Activated naive CD4-positive, alpha-beta T cell treated with anti-CD3 and anti-CD28 coated beads, Interleukin-2, amount 10 ng/mL, durations not matched to agents 7 days and 5 days (primary cell): ENCODE measurements around the gene ARMH2.

Experiments used
- CTCF ChIA-PET: fragments of 350-600 bp; sonication (Branson Sonifier 250); formaldehyde crosslinking; loops from one replicate; lab custom pipeline; 2021; ENCODE audit warnings: antibody characterized with exemption; lab: Charles Lee
- DNase-seq: peaks from one replicate; pipeline ENCODE4 v3.0.0-alpha.2; 2020
- H3K27ac Mint-ChIP-seq: one replicate; pipeline ENCODE4 v1.8.0; 2021; ENCODE audit warnings: mild to moderate bottlenecking, moderate library complexity, mixed read lengths
- H3K27me3 Mint-ChIP-seq: one replicate; pipeline ENCODE4 v1.8.0; 2021; ENCODE audit warnings: mild to moderate bottlenecking, mixed read lengths
- H3K36me3 Mint-ChIP-seq: one replicate; pipeline ENCODE4 v1.8.0; 2021; ENCODE audit warnings: mixed read lengths
- H3K4me1 Mint-ChIP-seq: one replicate; pipeline ENCODE4 v1.8.0; 2021; ENCODE audit warnings: mixed read lengths
- H3K4me3 Mint-ChIP-seq: one replicate; pipeline ENCODE4 v1.8.0; 2021; ENCODE audit warnings: mild to moderate bottlenecking, moderate library complexity, mixed read lengths
- H3K9me3 Mint-ChIP-seq: one replicate; pipeline ENCODE4 v1.8.0; 2021; ENCODE audit warnings: mixed read lengths

Gene ARMH2

GRCh38 chr6:24749297-24749696, 49.4 kb downstream of the ARMH2 start:
- DNase-seq, result no peak
- H3K36me3 Mint-ChIP-seq, result no peaks in the 10 kb centered on the region
- CTCF ChIA-PET, result no interaction called here
- peaks cover 31% of the 10 kb centered on the region for H3K27me3 Mint-ChIP-seq
- no peaks in the 10 kb centered on the region for H3K9me3 Mint-ChIP-seq
- no peak overlapping the region for H3K4me3 Mint-ChIP-seq
- no peak overlapping the region for H3K27ac Mint-ChIP-seq
- no peaks in the 10 kb centered on the region for H3K4me1 Mint-ChIP-seq
